ENCODE data around the gene TPCN1. TPM values are rescaled to one million over a fixed set of nuclear protein-coding genes. Genes with fewer than 3 reads are reported as not detected.

TPCN1 gene
- total RNA-seq, 1 experiment from 2014 or later = 13.5 TPM

- Histone ChIP-seq H3K23ac (ENCODE audit: insufficient read length, low read depth, low read length) (no peak overlapping the region), H3T11ph (ENCODE audit: low read length) (no peak overlapping the region), H2BK15ac (ENCODE audit: low read depth, low read length) (no peak overlapping the region), H4K20me1 (ENCODE audit: control insufficient read depth, insufficient read depth, insufficient read length) (no peaks in the 10 kb centered on the region), H4K8ac (replicated peaks; ENCODE audit: insufficient read length, low read depth, low read length) (no peak overlapping the region), H2AK5ac (ENCODE audit: insufficient read length, low read length) (no peak overlapping the region), H3K79me1 (ENCODE audit: insufficient read depth, low read depth, low read length, poor library complexity, severe bottlenecking) (no peaks in the 10 kb centered on the region), H3K18ac (ENCODE audit: insufficient read length, low read depth, low read length) (no peak overlapping the region), H2BK20ac (ENCODE audit: low read depth, low read length, poor library complexity, severe bottlenecking) (no peak overlapping the region), H3K23me2 (ENCODE audit: insufficient read length, low read depth, low read length, poor library complexity, severe bottlenecking) (no peaks in the 10 kb centered on the region), H3K4me2 (ENCODE audit: insufficient read depth, insufficient read length, low read length) (no peak overlapping the region), H4K5ac (ENCODE audit: insufficient read length, low read depth, low read length) (no peak overlapping the region), H3K4me1 (ENCODE audit: insufficient read depth, low read length) (peaks cover 6% of the 10 kb centered on the region; the same call in 1 of the 2 replicates), H3K4ac (ENCODE audit: low read depth, low read length) (no peak overlapping the region), H3K9ac (ENCODE audit: extremely low read depth, insufficient read length, low read length) (no peak overlapping the region), H4K91ac (ENCODE audit: insufficient read length, low read depth, low read length) (no peak overlapping the region), H3K27me3 (ENCODE audit: insufficient read depth, low read length) (no peaks in the 10 kb centered on the region), H2AFZ (ENCODE audit: low read length) (no peak overlapping the region), H2BK12ac (ENCODE audit: insufficient read length, low read depth, low read length) (no peak overlapping the region), H3K14ac (ENCODE audit: insufficient read depth, low read length) (no peak overlapping the region), H3K56ac (ENCODE audit: insufficient read length, low read depth, low read length) (no peak overlapping the region), H3K9me3 (ENCODE audit: control insufficient read depth, low read depth, low read length) (no peaks in the 10 kb centered on the region), H3K79me2 (ENCODE audit: insufficient read depth, low read length) (no peaks in the 10 kb centered on the region), H2BK120ac (ENCODE audit: low read depth, low read length, poor library complexity, severe bottlenecking) (no peak overlapping the region), H3K27ac (ENCODE audit: insufficient read length, low read depth, low read length) (no peak overlapping the region), H2BK5ac (ENCODE audit: insufficient read length, low read length) (no peak overlapping the region)
- Mint-ChIP-seq H3K27me3 (ENCODE audit: low read depth) (no peaks in the 10 kb centered on the region), H3K27ac (peak overlapping the region in 1 of 3 experiments; percentile 59; a peak in 1 of 7 replicates), H3K36me3 (ENCODE audit: insufficient read depth in 1 of 3, low read depth in 3 of 3) (peaks cover 21 to 25% (median 24%) of the 10 kb centered on the region in 3 experiments), H3K9me3 (peaks cover 0 to 3% of the 10 kb centered on the region in 2 experiments; a peak in 2 of 5 replicates), H3K4me3 (no peak overlapping the region), H3K4me1 (peaks cover 30 to 31% of the 10 kb centered on the region in 2 experiments)
- no peak for TF ChIP-seq CTCF (conservative IDR thresholded peaks at IDR 0.05)
- DNase-seq = no peak
- WGBS (ENCODE audit: extremely low coverage, insufficient read length, low lambda C conversion rate) = no CpG with 5 or more reads among the region's 4 CpGs
Observed at GRCh38 chr12:113233967-113234366, 12.7 kb downstream of the TPCN1 start.

Data from H9 (cell line).